Measurements from ENCODE around the gene HAPSTR1.
"Not testable (repeated sequence)": the region's sequence is repeated elsewhere in the genome, so short reads cannot be mapped to it uniquely, and the experiment has no call there.

The HAPSTR1 gene

DNA sequence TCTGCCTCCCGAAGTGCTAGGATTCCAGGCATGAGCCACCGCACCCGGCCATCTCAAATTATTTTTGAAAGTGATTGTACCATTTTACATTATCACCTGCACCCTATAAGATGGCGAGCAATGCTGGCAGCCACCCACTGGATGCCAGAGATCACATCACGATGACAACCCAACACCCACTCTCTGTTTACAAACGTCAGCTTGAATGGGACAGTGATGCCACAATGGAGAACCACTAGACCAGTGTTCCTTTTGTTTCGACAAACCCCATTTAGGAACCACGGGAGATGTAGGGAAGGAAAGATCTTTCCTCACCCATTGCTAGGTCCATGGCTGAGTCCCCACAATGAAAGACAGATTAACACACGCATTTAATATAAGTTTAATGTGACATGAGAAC lies 20.1 kb upstream of the HAPSTR1 start:
- DNase-seq (ENCODE audit: low read depth), result no peak

DNA sequence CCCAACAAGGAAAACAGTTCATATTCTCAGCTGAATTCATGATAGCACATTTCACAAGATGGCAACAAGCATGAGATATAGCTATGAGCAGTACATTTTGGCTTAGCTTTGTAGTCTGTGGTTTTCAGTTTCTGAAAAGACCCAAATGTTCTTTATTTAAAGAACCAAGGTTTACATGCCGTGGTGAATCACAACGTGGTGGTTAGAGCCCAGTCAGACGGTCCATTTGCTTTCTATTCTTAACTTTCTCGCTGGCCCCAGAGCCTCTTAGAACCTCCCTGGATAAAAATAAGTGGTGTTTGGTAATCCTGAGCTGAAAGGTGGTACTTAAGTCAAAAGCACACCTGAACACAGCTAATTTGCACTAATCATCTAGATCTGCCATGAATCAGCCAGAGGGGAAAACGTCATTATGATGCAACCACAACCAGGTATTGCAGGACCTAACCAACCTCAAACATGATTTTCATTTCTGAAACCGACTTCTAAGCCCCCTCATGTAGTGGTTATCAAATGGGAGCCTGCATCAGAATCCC lies 18.6 kb upstream of the HAPSTR1 start:
- no peak for DNase-seq (ENCODE audit: low read depth)

DNA sequence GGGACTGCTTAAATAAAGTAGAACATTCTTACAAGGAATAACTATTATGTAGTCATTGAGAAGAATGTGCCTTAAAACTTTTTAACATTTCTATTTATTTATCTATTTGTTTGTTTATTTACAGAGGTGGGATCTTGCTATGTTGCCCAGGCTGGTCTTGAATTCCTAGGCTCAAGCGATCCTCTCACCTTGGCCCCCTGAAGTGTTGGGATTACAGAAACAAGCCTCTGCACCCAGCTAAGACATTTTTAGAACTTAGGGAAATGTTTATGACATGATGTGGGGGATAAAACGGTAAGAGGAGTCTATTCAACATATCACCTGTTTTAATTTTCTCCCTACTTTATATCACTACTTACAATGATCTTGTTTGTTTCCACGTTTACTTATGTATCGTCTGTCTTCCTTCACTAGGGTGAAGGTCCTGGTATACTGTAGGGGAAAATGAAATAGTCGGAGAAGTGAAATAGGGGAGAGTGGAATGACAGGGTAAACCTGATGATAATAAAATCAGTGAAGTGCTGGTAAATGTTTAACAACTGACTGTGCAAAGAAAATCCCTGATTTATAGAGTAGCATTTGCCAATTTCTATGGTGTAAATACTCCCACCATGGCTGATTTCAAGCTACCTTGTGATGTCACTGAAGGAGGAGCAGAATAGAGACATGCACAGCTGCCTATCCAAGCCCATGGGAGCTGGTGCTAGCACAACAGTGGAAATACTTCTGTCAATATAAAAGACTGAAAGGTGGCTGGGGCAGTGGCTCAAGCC lies 16.0 kb upstream of the HAPSTR1 start:
- no peak for DNase-seq (ENCODE audit: low read depth)

DNA sequence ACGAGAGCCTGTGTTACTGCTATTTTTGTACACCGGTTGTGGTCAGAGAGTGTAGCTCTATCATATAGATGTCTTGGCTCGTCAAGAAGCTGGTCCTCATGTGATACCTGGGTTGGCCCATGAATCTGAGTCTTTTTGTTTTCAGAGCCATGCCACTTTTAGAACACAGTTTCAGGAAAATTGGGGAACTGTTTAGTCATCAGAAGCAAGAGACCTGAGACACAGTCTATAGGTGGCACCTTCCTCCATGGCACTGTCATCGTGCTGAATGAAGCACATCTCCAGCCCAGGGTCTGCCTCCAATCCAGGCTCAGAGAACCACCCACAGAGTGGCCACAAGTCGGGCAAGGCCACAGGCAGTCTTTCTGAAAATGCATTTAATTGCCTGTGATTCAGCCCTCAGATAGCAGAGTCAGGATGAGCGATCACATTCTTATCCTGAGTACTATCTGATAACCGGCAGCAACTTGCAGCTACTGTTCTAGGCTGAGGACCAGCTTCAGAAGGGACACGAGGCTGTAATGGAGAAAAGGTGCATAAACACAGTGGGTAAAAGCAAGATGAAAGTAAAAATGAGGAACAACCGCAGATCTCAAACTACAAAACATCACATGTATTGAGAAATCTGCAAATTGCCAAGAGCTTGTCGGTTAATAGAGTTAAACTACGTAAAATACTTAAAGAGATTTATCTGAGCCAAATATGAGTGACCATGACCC lies 14.2 kb upstream of the HAPSTR1 start:
- DNase-seq (ENCODE audit: low read depth), result no peak

DNA sequence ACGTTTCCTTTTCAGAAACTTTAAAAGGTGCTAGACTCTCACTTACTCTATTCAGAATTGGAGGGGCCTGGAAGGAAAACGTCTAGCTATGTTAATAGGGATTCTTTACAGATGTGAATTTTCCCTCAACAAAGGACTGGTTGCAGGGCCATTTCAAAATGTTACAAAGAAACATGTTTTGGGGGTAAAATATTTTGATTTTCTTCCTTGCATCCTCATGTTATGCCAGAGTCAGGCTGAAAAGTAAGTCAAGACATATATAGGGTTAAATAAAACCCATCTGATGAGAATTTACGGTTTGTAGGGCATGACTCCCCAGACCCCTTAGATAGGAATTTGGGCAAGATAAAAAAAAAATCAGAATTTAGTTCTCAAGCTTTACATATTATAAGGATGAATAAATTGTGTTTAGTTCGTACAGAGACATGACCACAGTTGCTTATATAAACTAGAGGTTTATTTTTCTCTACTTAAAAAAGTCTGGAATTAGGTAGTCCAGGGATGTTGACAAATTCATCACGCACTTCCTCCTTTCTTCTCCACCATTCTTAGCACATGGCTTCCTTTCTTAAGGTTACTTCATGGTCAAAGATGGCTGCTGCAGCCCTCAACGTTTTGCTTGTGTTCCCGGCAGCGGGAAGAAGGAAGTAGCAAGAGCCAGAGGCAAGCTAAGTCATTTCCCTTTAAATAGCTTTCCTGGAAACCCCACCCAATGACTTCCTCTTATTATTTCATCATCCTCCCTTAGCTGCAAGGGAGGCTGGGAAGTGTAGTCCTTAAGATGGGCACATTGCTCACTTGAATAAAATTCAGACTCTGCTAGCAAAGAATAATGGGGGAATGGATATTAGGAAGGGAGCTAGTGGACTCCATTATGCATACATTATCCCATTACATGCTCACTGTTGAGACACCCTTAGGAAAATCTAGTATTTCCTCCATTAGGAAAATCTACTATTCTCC lies 12.7 kb upstream of the HAPSTR1 start:
- DNase-seq (ENCODE audit: low read depth), result peak; percentile 85

GRCh38 chr16:9079430-9079812 lies 12.0 kb upstream of the HAPSTR1 start:
- DNase-seq (ENCODE audit: low read depth), result no peak

- DNase-seq (ENCODE audit: low read depth), result no peak
Measured at GRCh38 chr16:9081158-9081557, 10.3 kb upstream of the HAPSTR1 start.

- no peak for DNase-seq (ENCODE audit: low read depth)
Measured at GRCh38 chr16:9081843-9082242, 9.6 kb upstream of the HAPSTR1 start.

- DNase-seq (ENCODE audit: low read depth), result no peak
Measured at GRCh38 chr16:9082422-9082821, 9.0 kb upstream of the HAPSTR1 start.

GRCh38 chr16:9087733-9088132 lies 3.7 kb upstream of the HAPSTR1 start:
- DNase-seq (ENCODE audit: low read depth), result not testable (repeated sequence)

DNA sequence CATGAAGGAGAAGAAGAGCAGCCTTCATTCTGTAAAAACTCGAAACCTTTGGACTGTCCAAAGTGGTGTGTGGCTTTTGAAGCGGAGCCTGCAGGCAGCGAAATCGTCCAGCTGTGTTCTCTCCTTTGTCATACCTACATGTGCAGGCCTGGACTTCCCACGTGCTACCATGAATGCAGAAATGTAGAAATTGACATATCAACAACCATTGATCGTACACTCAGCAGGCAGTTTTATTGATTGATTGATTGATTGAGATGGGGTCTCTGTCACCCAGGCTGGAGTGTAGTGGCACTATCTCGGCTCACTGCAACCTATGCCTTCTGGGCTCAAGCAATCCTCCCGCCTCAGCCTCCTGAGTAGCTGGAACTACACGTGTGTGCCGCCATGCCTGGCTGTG lies 2.6 kb upstream of the HAPSTR1 start:
- no peak for DNase-seq (ENCODE audit: low read depth)

- DNase-seq (ENCODE audit: low read depth), result no peak
Measured at GRCh38 chr16:9089660-9090059, 1.8 kb upstream of the HAPSTR1 start.

DNA sequence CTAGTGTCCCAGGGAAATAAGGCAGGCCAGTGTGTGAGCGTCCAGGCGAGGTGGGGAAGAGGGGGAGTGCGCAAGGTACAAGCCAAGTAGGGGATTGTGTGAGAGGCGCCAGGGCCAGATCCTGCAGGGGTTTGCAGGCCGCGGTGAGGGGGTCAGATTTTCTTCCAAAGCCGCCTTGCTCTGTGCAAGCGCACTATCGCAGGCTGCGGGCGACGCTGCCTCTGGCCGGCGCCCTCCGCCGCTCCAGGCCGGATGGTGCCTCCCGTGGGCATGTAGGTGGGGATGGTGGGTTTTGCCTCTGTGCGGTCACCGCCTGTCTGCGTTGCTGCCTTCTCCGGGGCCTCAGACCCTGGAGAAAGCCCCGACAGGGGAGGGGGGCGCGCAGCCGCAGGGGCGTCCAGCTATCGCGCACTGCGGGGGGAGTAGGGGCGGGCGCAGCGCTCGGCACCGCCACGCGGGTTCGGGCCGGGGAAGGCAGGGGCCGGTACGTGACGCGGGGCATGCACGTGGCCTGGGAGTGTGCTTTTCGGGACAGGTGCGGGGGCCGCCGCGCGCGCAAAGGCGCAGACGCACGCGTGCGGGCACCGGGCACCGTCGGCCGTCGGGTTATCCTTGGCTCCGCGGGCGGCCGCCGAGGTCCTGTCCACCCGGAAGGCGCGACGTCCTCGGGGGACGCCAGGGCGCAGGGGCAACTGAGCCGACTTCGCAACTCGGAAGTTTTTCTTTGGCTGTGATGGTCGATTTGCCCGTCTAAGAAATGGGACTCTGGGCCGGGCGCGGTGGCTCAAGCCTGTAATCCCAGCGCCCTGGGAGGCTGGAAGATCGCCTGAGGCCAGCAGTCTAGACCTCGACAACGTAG lies 1.1 kb upstream of the HAPSTR1 start:
- DNase-seq (ENCODE audit: low read depth), result no peak

GRCh38 chr16:9091867-9092281 lies 430 bp downstream of the HAPSTR1 start:
- DNase-seq (ENCODE audit: low read depth), result no peak

DNA sequence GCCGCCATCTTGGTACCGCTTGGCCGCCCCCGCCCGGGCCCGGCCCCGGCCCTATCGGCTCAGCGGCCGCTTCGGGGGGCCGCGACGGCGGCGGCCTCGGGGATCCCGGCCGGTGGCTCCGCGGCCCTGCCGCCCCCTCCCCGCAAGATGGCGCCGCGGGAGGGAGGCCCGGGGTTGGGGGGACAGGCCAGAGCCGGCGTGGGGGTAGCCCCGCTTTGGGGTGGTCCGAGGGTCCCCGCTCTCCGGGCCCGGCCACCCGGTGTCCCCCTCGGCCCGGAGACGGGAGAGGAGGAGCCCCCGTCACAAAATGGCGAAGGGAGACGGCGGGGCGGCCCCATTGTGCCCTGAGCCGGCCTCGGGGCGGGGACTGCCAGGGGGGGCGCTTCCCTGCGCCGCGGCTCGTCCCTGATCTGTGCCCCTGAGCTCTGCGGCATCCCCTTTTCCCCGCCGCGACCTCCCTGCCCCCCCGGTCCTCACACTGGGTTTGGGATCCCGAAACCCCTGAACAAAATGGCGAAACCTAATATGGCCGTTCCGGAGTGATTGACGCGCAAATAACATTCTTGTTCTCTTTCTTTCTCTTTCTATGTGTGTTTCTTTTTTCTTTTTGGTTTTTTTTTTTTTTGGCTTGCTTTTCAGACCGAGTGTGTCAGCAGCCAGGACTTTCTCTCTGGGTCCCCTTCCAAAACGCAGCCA lies 986 bp downstream of the HAPSTR1 start:
- DNase-seq (ENCODE audit: low read depth), result no peak

DNA sequence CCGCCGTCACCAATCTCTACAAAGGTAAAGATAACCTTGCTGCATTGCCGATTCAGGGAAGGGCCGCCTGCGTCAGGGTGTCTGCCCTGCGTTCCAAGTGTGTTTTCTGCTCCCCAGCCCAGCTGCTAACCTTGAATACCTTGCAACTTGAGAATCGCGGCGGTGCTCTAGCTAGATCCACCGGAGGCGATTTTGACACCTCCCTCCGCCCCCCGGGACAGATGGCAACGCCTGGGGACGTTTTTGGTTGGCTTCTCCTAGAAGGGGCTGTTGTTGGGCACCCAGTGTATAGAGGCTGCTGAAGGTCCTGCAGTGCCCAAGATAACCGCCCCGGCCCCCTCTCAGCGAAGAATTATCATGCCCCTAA lies 1.5 kb downstream of the HAPSTR1 start:
- no peak for DNase-seq (ENCODE audit: low read depth)

GRCh38 chr16:9094011-9094846 lies 2.8 kb downstream of the HAPSTR1 start:
- no peak for DNase-seq (ENCODE audit: low read depth)

GRCh38 chr16:9095171-9095570 lies 3.7 kb downstream of the HAPSTR1 start:
- no peak for DNase-seq (ENCODE audit: low read depth)

- no peak for DNase-seq (ENCODE audit: low read depth)
Measured at GRCh38 chr16:9095656-9096397, 4.4 kb downstream of the HAPSTR1 start.

Data from CMK (cell line).